Skin of body (tissue), 2 donors: ENCODE measurements around the gene EN1. TPM values are rescaled to one million over a fixed set of nuclear protein-coding genes. Genes with fewer than 3 reads are reported as not detected.

Source experiments
- DNase-seq: peaks from one replicate; lab custom pipeline; 2025; lab: John Stamatoyannopoulos, UW
- total RNA-seq: library from RNA; depleted of rRNA; stranded (reverse); fragments of >200 nt; gene quantifications from one replicate; pipeline ENCODE4 v1.2.3, GENCODE V29; 2014

The EN1 gene
- total RNA-seq, 1 donor from 2014 or later = 12.0 TPM

- no peak for DNase-seq
Measured at GRCh38 chr2:118856330-118856977, 9.0 kb upstream of the EN1 start.

- DNase-seq = peak; percentile 67
Measured at GRCh38 chr2:118855451-118856279, 8.2 kb upstream of the EN1 start.

GRCh38 chr2:118854507-118855345 is 7.3 kb upstream of the EN1 start:
- no peak for DNase-seq

- DNase-seq = no peak
Measured at GRCh38 chr2:118853651-118854291, 6.3 kb upstream of the EN1 start.

GRCh38 chr2:118853129-118853640 is 5.7 kb upstream of the EN1 start:
- no peak for DNase-seq

GRCh38 chr2:118852605-118853128 is 5.2 kb upstream of the EN1 start:
- no peak for DNase-seq

GRCh38 chr2:118851650-118852049 is 4.2 kb upstream of the EN1 start:
- no peak for DNase-seq

- DNase-seq = no peak
Measured at GRCh38 chr2:118850901-118851415, 3.5 kb upstream of the EN1 start.

GRCh38 chr2:118850168-118850900 is 2.9 kb upstream of the EN1 start:
- DNase-seq = no peak

- no peak for DNase-seq
Measured at GRCh38 chr2:118849226-118850167, 2.0 kb upstream of the EN1 start.

- DNase-seq = no peak
Measured at GRCh38 chr2:118848381-118849225, 1.2 kb upstream of the EN1 start.

GRCh38 chr2:118847762-118848172 is 319 bp upstream of the EN1 start:
- peak; percentile 93 for DNase-seq

- no peak for DNase-seq
Measured at GRCh38 chr2:118846442-118846952, 951 bp downstream of the EN1 start.

- DNase-seq = no peak
Measured at GRCh38 chr2:118845522-118846441, 1.7 kb downstream of the EN1 start.

- DNase-seq = no peak
Measured at GRCh38 chr2:118845005-118845521, 2.4 kb downstream of the EN1 start.

- DNase-seq = no peak
Measured at GRCh38 chr2:118844261-118845004, 3.0 kb downstream of the EN1 start.
